Activated CD4-positive, alpha-beta T cell treated with anti-CD3 and anti-CD28 coated beads for 1 hour (primary cell): ENCODE results near the gene ARMC3.
"Not testable (repeated sequence)": the region's sequence is repeated elsewhere in the genome, so short reads cannot be mapped to it uniquely, and the experiment has no call there.

Experiments
- DNase-seq: peaks from one replicate; pipeline ENCODE4 v3.0.0-alpha.2; 2020

ARMC3 gene

GRCh38 chr10:22927661-22928403, at the start of gene ARMC3:
ARMC3 (plus strand) TSS chr10:22928053; CDS start chr10:22931997, 3,944 bp downstream.
- DNase-seq: peak; percentile 56

GRCh38 chr10:22891797-22892196, 36.1 kb upstream of the ARMC3 start:
- no peak for DNase-seq

GRCh38 chr10:22893781-22894180, 34.1 kb upstream of the ARMC3 start:
- DNase-seq: no peak

- DNase-seq: no peak
These were observed 33.1 kb upstream of the ARMC3 start for GRCh38 chr10:22894714-22895113.

GRCh38 chr10:22895252-22895651, 32.6 kb upstream of the ARMC3 start:
- DNase-seq: no peak

GRCh38 chr10:22897371-22897770, 30.5 kb upstream of the ARMC3 start:
- DNase-seq: no peak

- DNase-seq: no peak
These were observed 28.5 kb upstream of the ARMC3 start for GRCh38 chr10:22899307-22899706.

- no peak for DNase-seq
These were observed 28.1 kb upstream of the ARMC3 start for GRCh38 chr10:22899775-22900174.

- no peak for DNase-seq
These were observed 26.8 kb upstream of the ARMC3 start for GRCh38 chr10:22900841-22901601.

GRCh38 chr10:22902147-22902546, 25.7 kb upstream of the ARMC3 start:
- DNase-seq: not testable (repeated sequence)

- DNase-seq: no peak
These were observed 24.2 kb upstream of the ARMC3 start for GRCh38 chr10:22903694-22904093.

GRCh38 chr10:22906767-22907166, 21.1 kb upstream of the ARMC3 start:
- no peak for DNase-seq

GRCh38 chr10:22908837-22909236, 19.0 kb upstream of the ARMC3 start:
- DNase-seq: no peak

- not testable (repeated sequence) for DNase-seq
These were observed 18.2 kb upstream of the ARMC3 start for GRCh38 chr10:22909673-22910072.

- DNase-seq: no peak
These were observed 16.8 kb upstream of the ARMC3 start for GRCh38 chr10:22911067-22911466.

GRCh38 chr10:22911889-22912762, 15.7 kb upstream of the ARMC3 start:
- DNase-seq: no peak

GRCh38 chr10:22912763-22913384, 15.0 kb upstream of the ARMC3 start:
- no peak for DNase-seq

- DNase-seq: no peak
These were observed 14.3 kb upstream of the ARMC3 start for GRCh38 chr10:22913474-22914092.

GRCh38 chr10:22915314-22915713, 12.5 kb upstream of the ARMC3 start:
- DNase-seq: no peak

GRCh38 chr10:22925088-22925487, 2.8 kb upstream of the ARMC3 start:
- DNase-seq: no peak

- DNase-seq: no peak
These were observed 687 bp upstream of the ARMC3 start for GRCh38 chr10:22927166-22927565.

GRCh38 chr10:22929053-22929452, 1.2 kb downstream of the ARMC3 start:
- not testable (repeated sequence) for DNase-seq
